GM12872 (cell line): Measurements from ENCODE around the gene WDR82.

Experiments used
- TF ChIP-seq, protein P1 (sequence below): IDR thresholded peaks from 3 replicates; pipeline ENCODE4 v1.5.1; 2011; ENCODE audit warnings: low read depth, mild to moderate bottlenecking, low read length, moderate library complexity; ENCODE audit not compliant: insufficient read depth

The WDR82 gene

DNA sequence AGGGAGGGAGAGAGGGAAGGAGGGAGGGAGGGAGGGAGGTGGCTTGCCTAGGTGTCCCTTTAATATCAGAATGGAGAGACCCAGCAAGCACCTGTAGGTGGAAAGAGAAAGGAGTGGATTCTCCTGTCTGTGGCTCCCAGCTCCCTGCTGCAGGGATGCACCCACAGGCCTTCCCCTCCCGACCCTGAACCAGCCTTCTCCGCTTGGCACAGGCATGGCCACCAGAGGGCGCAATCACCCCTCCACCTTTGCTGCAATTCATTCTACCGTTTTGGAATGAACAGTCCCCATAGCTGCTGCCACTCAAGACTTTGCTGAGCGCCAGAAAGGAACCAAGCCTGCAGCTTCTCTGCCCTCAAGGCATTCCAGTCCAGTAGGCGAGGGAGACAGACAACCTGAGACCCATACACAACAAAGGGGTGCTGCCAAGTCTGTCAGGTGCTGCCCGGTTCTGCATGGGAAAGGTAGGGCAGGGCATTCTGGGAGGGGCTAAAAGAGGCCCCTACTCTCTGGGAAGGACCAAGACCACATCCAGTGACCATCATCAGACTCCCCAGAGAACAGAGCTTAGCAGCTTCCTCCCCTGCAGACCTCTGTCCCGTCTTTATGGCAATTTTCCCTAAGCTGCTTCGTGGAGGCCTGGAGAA lies 57.9 kb downstream of the WDR82 start:
- TF ChIP-seq, protein P1, sequence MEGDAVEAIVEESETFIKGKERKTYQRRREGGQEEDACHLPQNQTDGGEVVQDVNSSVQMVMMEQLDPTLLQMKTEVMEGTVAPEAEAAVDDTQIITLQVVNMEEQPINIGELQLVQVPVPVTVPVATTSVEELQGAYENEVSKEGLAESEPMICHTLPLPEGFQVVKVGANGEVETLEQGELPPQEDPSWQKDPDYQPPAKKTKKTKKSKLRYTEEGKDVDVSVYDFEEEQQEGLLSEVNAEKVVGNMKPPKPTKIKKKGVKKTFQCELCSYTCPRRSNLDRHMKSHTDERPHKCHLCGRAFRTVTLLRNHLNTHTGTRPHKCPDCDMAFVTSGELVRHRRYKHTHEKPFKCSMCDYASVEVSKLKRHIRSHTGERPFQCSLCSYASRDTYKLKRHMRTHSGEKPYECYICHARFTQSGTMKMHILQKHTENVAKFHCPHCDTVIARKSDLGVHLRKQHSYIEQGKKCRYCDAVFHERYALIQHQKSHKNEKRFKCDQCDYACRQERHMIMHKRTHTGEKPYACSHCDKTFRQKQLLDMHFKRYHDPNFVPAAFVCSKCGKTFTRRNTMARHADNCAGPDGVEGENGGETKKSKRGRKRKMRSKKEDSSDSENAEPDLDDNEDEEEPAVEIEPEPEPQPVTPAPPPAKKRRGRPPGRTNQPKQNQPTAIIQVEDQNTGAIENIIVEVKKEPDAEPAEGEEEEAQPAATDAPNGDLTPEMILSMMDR = peak; percentile 99

DNA sequence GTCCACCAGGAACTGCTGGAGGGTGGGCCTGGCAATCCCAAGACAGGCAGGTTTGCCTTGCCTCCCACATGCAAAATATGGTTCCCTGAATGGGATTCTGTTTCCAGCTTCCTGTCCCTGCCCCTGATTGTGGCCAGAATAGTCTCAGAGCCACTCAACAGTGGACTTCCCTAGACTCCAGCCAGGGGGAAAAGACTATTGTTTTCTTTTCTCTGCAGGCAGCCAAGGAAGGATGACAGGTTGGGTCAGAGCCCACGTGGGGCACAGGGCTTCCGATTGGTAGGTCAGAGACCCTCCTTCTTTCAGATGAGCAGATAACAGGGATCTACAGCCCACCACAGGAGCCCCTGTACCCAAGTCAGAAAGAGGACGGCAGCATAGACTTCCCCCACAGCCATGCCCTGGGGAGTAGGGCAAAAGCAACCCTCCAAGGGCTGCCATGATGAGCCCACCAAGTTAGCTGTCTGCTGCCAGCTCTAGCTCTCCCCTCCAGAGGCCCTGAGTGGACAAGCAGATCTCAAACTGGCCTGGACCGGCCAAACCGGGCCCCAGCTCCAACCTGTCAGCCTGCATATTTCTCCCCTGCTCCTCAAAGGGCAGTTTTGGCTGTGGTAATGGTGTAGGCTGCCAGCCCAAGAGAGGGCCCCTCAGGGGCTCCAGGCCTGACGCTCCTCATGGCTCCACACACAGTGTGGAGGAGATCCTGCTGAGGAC lies 59.4 kb downstream of the WDR82 start:
- TF ChIP-seq, protein P1 = no peak

DNA sequence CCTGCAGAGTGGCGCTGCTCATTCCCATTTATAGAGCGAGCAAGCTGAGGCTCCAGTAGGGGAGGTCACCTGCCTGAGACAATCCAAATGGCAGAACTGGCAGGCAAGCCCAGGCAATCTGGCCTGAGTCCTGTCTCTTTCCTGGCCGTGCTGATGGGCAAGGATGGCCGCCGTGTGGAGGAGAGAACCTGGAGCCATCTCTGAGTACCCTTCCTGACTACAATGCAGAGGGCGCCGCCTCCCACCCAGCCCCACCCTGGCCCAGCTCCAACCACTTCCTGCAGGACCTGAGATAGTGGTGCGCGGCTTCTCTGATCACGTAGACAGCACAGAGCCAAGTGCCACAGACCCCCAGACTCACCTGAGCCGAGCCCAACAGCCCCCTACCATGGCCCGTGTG lies 60.0 kb downstream of the WDR82 start:
- TF ChIP-seq, protein P1 = no peak

DNA sequence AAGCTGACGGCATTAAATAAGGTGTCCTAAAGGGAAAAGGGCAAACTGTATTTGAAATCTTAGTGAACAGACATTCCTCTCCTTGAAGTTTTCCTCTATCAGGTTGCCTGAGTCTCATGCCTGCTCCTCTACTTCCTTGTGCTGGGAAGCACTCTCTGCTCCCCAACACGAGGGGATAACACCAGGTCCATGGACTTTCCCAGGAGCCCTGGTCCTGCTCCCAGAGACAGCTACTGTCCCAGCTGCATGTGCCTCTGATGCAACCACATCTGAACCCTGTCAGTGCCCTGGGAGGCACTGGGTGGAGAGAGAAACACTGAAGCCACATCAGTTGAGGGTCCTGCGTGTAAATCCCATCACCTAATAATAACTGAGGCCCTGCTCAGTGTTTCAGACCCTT lies 60.4 kb downstream of the WDR82 start:
- TF ChIP-seq, protein P1 = no peak

DNA sequence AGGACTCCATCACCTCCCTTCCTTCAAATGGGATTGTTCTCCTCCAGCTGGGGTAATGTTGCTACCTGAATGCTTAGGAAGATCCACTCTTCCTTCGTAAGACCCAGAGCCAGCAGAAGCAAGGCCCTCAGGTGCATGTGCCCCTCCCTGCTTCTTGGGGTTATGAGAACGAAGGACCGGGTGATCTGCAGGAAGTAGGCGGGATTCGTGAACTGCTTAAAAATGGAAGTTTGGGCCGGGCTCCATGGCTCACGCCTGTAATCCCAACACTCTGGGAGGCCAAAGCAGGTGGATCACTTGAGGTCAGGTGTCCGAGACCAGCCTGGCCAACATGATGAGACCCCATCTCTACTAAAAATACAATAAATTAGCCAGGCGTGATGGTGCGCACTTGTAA lies 61.0 kb downstream of the WDR82 start:
- TF ChIP-seq, protein P1 = no peak

DNA sequence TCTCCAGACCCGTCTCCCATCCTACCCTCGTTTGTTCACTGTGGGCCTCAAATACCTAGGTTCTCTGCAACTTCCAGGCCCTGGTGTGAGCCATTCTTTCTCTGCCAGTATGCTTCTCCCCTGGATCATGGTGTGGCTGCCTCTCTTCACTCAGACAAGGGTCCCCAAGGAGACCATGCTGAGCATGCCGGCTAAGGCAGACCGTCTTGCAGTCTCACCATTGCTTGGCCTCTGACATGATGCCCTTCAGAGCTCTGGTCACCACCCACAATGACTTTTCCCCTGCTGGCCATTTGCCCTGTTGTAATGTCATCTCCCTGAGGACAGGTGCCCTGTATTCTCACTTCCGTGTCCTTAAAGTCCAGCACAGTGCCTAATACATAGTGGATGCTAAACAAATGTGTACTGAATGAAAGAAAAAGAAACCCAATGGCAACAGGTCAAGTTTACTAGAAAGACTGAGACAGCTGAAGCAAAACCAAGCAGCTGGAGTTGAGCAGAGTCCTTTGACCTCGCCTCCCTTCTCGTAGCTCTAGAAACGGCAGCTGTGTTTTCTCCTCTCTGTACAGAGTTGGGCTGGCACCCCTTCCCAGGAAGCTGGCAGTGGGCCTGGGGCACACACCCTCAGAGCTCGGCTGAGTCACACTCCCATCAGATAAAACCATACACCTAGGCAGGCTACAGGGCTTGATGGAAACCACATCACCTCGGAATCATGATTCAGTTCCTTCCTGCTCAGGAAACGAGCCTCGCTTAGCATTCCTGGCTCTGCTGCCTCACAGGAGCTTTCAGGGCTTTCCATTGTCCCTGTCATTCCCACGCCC lies 61.7 kb downstream of the WDR82 start:
- TF ChIP-seq, protein P1 = no peak

DNA sequence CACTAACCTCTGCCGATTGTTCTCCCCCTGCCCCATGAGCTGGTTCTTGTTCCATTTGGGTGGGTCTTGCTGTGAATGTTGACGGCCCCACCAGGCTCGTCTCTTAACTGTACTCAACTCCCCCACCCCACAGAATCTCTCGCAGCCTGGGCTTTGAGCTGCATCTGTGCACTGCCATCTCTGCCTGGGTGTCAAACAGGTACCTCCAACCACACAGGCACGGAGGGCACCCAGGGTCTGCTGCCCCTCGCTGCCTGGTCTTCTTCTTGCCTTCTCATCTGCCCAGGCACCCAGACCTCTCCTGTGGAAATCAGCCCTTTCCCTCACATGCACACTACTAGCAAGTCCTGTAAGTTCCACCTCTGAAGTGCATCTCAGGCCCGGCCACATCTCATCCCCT lies 63.1 kb downstream of the WDR82 start:
- TF ChIP-seq, protein P1 = no peak
